HG02763 (cell line): ENCODE results near the gene PAQR5.
"Not testable (repeated sequence)": the region's sequence is repeated elsewhere in the genome, so short reads cannot be mapped to it uniquely, and the experiment has no call there.

Experiments used
- ATAC-seq: cut with Tn5 transposase; IDR thresholded peaks from one replicate; pipeline ENCODE4 v1.9.1; 2021; ENCODE audit warnings: mild to moderate bottlenecking, moderate library complexity; ENCODE audit not compliant: unreplicated experiment

Gene PAQR5

GRCh38 chr15:69346112-69346511 lies 47.4 kb downstream of the PAQR5 start:
- no peak for ATAC-seq

DNA sequence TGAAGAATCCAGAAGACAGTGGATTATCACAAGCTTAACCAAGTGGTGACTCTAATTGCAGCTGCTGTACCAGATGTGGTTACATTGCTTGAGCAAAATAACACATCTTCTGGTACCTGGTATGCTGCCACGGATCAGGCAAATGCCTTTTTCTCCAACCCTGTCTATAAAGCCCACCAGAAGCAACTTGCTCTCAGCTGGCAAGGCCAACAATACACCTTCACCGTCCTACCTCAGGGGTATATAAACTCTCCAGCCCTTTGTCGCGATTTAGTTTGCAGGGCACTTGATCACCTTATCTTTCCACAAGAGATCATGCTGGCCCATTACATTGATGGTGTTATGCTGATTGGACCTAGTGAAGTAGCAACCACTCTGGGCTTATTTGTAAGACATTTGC lies 52.6 kb downstream of the PAQR5 start:
- ATAC-seq = no peak

GRCh38 chr15:69351884-69352283 lies 53.2 kb downstream of the PAQR5 start:
- ATAC-seq = no peak

DNA sequence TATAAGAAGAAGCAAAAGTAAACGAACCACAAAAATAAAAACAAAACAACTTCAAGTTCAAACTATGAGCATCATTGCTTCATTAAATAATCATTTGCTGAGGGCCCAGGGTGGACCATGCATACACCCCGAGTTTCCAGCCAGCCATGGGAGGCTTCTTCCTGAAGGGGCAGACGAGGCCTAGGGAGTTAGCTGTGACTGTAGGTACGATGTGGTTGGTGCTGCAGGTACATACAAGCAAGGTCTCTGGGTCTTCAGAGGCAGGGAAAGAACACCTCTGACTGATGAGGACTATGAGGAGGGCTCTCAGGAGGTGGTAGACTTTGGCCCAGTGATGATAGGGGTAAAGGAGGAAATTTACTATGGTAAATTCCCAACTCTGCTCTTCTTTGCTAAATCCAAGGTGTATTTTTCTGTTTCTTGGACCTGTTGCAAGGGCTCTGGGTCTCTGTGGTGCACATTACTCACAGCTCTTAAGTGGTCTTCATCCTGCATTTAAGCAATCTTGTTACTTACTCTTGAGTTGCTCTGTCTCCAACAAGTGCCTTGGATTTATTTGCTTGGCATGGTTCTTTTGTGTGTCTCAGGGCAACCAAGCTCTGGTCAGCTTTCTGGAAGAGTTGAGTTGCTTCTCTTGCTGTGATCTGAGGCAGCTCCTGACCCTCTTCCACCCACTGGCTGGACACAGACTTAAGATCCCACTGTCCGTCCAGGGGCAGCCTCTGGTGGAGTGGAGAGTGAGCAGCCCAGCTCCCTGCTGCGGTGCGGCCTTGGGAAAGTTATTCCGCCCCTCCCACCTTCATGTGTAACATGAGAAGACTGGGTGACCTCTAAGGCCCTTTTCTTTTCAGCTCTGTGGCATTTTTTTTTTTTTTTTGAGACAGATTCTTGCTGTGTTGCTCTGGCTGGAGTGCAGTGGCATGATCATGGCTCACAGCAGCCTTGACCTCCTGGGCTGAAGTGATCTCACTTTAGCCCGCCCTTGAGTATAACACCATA lies 59.4 kb downstream of the PAQR5 start:
- no peak for ATAC-seq

DNA sequence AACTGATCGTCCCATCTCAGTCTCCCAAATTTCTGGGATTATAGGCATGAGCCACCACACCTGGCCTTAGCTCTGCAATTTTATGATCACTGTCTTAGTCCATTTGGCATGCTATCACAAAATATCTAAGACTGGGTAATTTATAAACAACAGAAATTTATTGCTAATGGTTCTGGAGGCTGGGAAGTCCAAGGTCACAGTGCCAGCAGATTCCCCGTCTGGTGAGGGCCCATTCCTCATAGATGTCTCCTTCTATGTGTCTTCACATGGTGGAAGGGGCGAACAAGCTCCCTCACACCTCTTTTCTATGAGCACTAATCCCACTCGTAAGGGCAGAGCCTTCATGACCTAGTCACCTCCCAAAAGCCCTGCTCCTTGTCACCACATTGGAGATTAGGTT lies 60.1 kb downstream of the PAQR5 start:
- no peak for ATAC-seq

- ATAC-seq = no peak
These were observed 61.0 kb downstream of the PAQR5 start for GRCh38 chr15:69359722-69360121.

- ATAC-seq = no peak
These were observed 61.9 kb downstream of the PAQR5 start for GRCh38 chr15:69360642-69361041.

DNA sequence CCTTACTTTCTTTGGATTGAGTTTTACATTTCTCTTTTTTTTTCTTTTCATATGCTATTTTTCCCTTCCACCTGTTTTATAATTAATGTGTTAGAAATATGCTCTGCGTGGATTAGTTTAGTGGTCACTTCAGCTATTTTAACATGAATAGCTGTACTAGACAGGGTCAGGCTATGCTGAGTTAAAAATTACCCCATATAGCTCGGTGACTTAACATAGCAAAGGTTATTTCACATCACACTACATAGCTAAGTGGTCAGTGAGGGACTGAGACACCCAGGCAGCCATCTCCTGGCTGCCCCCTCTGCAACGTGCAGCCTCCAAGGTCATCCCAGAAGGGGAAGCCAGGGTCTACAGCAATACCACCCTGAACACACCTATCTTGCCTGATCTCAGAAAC lies 68.5 kb downstream of the PAQR5 start:
- no peak for ATAC-seq

- no peak for ATAC-seq
These were observed 70.9 kb downstream of the PAQR5 start for GRCh38 chr15:69369631-69370030.

- ATAC-seq = no peak
These were observed 74.7 kb downstream of the PAQR5 start for GRCh38 chr15:69373406-69373805.

DNA sequence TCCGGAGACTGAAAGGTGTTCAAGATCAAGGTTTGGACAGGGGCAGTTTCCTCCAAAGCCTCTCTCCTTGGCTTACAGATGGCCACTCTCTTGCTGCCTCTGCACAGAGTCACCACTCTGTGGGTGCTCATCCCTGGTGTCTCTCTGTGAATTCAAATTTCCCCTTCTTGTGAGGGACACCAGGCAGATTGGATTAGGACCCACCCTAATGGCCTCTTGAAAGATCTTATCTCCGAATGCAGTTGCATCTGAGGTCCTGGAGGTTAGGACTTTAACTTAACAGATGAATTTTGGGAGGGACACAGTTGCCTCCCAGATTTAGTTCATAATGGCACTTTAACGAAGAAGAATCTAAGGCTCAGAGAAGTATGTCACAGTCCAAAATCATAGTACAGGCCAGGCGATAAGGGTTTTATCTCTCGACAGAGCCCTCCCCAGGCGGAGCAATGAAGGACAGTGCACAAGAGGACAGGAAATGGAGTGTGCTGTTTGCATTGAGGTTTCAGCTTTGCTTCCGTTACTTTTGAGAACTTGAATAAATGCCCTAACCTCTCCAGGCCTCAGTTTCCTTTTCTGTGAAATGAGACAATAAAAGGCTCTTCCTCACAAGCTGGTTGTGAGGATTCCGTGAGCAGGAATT lies 76.6 kb downstream of the PAQR5 start:
- ATAC-seq = no peak

DNA sequence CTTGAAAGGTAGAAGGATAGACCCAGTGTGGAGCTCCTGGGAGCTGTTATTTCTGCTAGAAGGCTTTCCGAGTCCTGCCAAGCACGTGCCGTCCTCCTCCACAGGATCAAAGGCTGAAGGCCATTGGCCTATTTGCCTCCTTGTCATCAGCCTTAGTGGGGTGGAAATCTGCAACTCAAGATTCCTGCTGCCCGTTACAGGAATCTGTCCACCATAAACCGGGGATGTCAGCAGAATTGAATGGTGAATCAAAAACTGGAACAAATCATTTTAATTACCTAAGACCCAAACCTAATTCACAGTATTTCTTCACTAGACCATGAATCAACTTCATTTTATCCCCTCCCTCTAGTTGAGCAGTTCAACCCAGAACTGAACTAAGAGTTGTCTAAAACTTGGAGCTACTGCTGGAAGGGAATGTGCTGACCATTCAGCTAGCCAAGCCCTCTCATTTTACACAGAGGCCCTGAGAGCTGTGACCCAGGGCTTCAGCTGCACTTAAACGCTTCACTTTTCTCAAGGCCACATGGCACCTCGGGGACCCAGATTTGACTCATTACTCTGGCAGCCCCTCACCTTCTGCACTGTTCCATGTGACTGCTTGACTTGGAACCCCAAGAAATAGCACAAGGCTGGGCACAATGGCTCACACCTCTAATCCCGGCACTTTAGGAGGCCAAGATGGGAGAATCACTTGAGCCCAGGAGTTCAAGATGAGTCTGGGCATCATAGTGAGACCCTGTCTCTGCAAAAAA lies 78.7 kb downstream of the PAQR5 start:
- no peak for ATAC-seq

DNA sequence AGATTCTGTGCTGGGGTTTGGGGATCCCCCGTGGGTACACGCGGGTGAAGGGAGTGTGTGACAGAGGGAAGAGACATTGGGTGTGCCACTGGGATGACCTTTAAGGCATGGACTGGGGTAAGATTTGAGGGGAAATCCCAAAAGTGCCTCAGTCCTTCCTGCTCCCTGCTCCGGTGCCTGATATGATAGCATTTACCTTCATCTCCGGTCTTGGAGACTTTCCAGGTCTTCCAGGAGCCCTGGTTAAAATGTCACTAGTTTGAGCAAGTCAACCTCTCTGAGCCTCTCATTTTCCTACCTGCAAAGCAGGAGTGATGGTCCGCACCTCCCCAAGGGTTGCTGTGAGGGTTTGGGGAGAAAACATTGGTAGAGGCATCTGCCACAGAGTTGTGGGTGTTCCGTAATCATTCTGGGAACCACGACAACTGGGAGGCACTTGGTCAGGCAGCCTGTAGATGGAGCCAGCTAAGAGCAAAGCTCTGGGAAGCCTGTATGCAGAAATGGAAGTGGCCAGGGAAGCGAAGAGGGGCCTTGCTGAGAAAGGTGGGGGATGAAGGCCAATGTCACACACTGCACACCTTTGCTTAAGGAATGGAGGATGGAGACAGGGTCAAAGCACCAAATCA lies 81.5 kb downstream of the PAQR5 start:
- ATAC-seq = no peak

DNA sequence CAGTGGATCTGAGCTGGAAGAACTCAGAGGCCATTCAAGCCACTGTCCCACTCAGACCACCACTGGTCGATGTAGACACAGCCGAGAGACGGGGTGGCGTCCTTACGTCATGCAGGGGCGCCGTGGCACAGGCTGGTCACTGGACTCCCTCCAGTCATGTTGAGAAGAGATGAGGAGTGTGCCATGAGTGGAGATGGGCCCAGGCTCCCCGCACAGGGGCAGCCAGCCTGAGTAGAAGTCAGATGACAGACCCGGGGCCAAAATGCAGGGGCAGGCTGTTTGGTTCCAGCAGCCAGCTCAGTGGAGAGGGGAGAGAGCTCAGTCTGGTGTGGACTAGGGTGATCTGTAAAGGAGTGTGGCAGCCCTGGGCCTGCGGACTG lies 82.0 kb downstream of the PAQR5 start:
- no peak for ATAC-seq

DNA sequence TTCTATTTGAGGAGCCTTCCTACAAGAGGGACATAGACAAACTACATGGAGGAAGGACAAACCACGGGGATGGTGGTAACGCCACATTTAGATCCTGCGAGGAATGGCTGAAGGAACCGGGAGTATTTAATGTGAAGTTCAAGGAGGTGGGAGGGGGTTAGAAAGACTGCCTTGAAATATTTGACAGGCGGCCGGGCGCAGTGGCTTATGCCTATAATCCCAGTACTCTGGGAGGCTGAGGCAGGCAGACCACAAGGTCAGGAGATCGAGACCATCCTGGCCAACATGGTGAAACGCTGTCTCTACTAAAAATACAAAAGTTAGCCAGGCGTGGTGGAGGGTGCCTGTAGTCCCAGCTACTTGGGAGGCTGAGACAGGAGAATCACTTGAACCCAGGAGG lies 83.5 kb downstream of the PAQR5 start:
- ATAC-seq = not testable (repeated sequence)

- ATAC-seq = not testable (repeated sequence)
These were observed 85.4 kb downstream of the PAQR5 start for GRCh38 chr15:69384066-69384465.

DNA sequence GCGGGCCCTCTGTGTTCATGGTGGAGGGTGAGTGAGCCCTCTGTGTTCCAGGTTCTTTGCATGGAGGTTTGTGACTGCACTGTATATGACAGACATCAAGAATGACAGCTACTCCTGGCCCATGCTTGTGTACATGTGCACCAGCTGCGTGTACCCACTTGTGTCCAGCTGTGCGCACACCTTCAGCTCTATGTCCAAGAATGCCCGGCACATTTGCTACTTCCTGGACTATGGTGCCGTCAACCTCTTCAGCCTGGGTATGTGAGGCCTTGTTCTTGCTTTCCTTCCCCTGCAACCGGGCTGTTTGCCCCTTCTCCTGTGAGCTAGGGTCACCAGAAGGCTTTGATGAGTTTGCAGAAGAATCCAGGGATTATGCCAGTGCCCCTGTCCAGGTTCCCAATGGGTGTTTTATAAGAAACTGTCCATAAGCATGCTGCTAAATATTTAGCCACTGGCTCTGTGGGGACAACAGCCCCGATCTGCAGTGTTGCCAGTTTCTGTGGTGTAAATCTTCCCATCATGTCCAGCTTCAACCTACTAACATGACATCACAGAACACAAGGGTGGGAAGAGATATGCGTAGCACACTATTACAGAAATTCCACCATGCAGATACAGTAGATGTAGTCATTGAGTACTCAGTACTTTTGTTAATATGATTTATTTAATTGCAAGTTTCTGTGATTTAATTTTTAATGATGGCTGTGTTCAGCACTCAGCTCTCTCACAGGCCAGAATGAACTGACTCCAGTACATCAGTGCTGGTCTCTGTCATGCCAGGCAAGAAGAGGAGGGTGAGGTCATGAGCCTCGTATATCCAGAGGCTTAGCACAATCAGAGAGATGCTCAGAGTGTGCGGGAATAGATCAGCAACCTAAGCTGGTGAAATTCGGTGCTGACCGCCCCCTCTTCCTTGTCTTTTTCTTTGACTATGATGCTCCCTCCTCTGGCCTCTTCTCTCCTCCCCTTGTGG lies 86.2 kb downstream of the PAQR5 start:
- ATAC-seq = no peak

- ATAC-seq = no peak
These were observed 87.1 kb downstream of the PAQR5 start for GRCh38 chr15:69385831-69386230.

DNA sequence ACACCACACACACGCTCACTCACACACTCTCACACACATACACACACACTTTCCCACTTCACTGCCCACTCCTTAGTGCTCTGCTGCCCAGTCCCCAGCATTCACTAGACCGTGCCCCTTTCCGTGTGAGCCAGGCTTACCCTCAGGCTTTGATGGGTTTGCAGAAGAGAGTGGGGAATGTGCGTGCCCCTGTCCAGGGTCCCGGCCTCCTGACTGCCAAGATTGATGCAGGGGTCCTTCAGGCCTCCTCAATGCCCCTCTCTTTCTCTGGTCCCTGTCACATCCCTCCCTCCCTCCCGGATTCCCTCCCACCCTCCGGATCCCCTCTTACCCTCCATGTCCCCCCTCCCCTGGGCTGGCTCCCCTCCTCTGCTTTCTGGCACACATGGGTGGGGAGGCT lies 87.6 kb downstream of the PAQR5 start:
- no peak for ATAC-seq

DNA sequence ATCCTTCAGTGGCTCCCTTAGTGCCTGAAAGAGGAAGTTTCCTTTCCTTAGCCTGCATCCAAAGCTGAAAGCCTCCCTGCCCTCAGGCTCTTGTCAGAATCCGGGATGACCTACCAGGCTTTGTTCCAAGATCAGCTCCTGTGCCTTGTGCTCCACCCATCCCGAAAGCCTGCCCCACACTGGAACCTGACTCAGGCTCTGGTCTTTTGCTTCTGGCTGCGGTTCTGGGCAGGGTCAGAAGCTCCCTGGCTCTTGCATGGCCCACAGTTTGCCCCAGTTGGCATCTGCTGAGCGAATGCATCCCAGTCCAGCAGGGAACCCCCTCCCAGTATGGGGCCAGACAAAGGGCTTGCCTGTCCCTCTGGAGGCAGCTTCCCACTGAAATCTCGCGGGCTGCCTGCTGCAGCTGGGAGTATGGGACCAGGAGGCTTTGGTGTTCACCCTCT lies 89.6 kb downstream of the PAQR5 start:
- no peak for ATAC-seq
